Panc1 (cell line): ENCODE results near the gene TBCD. TPM values are rescaled to one million over a fixed set of nuclear protein-coding genes. Genes with fewer than 3 reads are reported as not detected.

ENCODE experiments used
- ATAC-seq: fragments of 200-7000 bp; cut with Tn5 transposase; 2 replicates; pipeline ENCODE4 v1.9.1; 2020; ENCODE audit warnings: mild to moderate bottlenecking, moderate library complexity
- BruUV-seq: library from RNA; stranded (reverse); fragments of 400-500 nt; replicated peaks from 2 replicates; lab custom pipeline; 2021; lab: Mats Ljungman, UMichigan
- CTCF ChIA-PET: fragments of 300-600 bp; sonication (Branson Sonifier 250); formaldehyde crosslinking; loops from one replicate; lab custom pipeline; 2022; ENCODE audit warnings: antibody characterized with exemption; lab: Charles Lee
- POLR2A ChIA-PET: fragments of 300-600 bp; sonication (Branson Sonifier 250); formaldehyde crosslinking; loops from one replicate; lab custom pipeline; 2022; ENCODE audit warnings: antibody characterized with exemption; lab: Charles Lee
- DNase-seq: peaks from one replicate; pipeline ENCODE4 v3.0.0-alpha.2; 2010; ENCODE audit warnings: low read depth, low spot score
- H3K27ac ChIP-seq: 2 replicates; pipeline ENCODE4 v1.5.1; 2011; ENCODE audit warnings: mild to moderate bottlenecking, low read length, inconsistent platforms
- H3K27me3 ChIP-seq: fragments of 200-500 bp; sonication (Bioruptor generic); 2 replicates; pipeline ENCODE4 v1.6.0; 2014; ENCODE audit warnings: low read length, inconsistent platforms; ENCODE audit not compliant: control insufficient read depth, insufficient read depth
- H3K36me3 ChIP-seq: fragments of 200-500 bp; sonication (Bioruptor generic); 2 replicates; pipeline ENCODE4 v1.5.1; 2014; ENCODE audit warnings: inconsistent platforms, mild to moderate bottlenecking, low read length, moderate library complexity; ENCODE audit not compliant: control insufficient read depth, insufficient read depth
- H3K4me1 ChIP-seq: 2 replicates; pipeline ENCODE4 v1.5.1; 2011; ENCODE audit warnings: inconsistent platforms, mild to moderate bottlenecking, low read length, moderate library complexity; ENCODE audit not compliant: control insufficient read depth, insufficient read depth
- H3K4me3 ChIP-seq, 2 experiments: 2 replicates each; pipeline ENCODE4 v1.5.1; 2011 to 2012; ENCODE audit warnings: low read depth in 2 of 2, low read length in 2 of 2, mild to moderate bottlenecking in 2 of 2, inconsistent platforms in 1 of 2, moderate library complexity in 1 of 2
- H3K9me3 ChIP-seq: fragments of 200-500 bp; sonication (Bioruptor generic); 2 replicates; pipeline ENCODE4 v1.5.1; 2014; ENCODE audit warnings: low read depth, mild to moderate bottlenecking, inconsistent platforms, low read length, moderate library complexity; ENCODE audit not compliant: control insufficient read depth, insufficient read depth
- CTCF ChIP-seq: fragments of 450-650 bp; IDR thresholded peaks from 2 replicates; pipeline ENCODE4 v1.5.1; 2017; ENCODE audit warnings: mild to moderate bottlenecking
- POLR2AphosphoS5 ChIP-seq: IDR thresholded peaks from 2 replicates; pipeline ENCODE4 v1.6.1; 2012; ENCODE audit warnings: mild to moderate bottlenecking, low read depth, low read length, moderate library complexity
- REST ChIP-seq, 2 experiments: IDR thresholded peaks; 2 replicates each; pipeline ENCODE4 v1.6.1; 2011 to 2012; ENCODE audit warnings: low read depth in 2 of 2, control low read depth in 1 of 2, low read length in 1 of 2, mild to moderate bottlenecking in 1 of 2, moderate library complexity in 1 of 2; ENCODE audit not compliant: insufficient read depth in 1 of 2
- SIN3A ChIP-seq: IDR thresholded peaks from 2 replicates; pipeline ENCODE4 v1.6.1; 2012; ENCODE audit warnings: low read depth, mild to moderate bottlenecking, low read length, moderate library complexity, borderline replicate concordance; ENCODE audit not compliant: insufficient read depth
- TCF7L2 ChIP-seq: IDR thresholded peaks from 2 replicates; pipeline ENCODE4 v1.6.1; 2011; ENCODE audit warnings: mild to moderate bottlenecking, low read depth, low read length, inconsistent platforms
- in situ Hi-C: cut with HindIII; loops from 2 replicates; pipeline ENCODE4 v1.10.0; 2016; ENCODE audit warnings: low sequenced_read_pairs, low pct_unique_long_range_greater_than_20kb
- intact Hi-C: fragments of 100-400 bp; cut with micrococcal nuclease; formaldehyde crosslinking; loops from one replicate; pipeline ENCODE4 v1.10.0; 2022; ENCODE audit not compliant: unreplicated experiment
- total RNA-seq: library from RNA; stranded (reverse); gene quantifications from one replicate; pipeline ENCODE4 v1.2.1, GENCODE V29; 2021; ENCODE audit not compliant: unreplicated experiment

The TBCD gene
- total RNA-seq, 1 experiment from 2014 or later, result 186 TPM

GRCh38 chr17:82933911-82934310, 182.0 kb downstream of the TBCD start:
- intact Hi-C loops (no loop called here), in situ Hi-C loops (no loop called here)
- no TSS peak for BruUV-seq
- H3K4me1 ChIP-seq, result no peaks in the 10 kb centered on the region
- ATAC-seq, result no peak
- H3K4me3 ChIP-seq, result no peak overlapping the region
- ChIA-PET POLR2A (no interaction called here), CTCF (interaction anchor here (0.6 kb wide), 1 partner anchor 152 kb away, joined by 6 read pairs; no protein-coding TSS in a partner anchor)
- no peaks in the 10 kb centered on the region for H3K27me3 ChIP-seq
- no peak overlapping the region for H3K27ac ChIP-seq
- H3K36me3 ChIP-seq, result no peaks in the 10 kb centered on the region; the same call in 1 of the 2 replicates
- DNase-seq, result no peak
- no peaks in the 10 kb centered on the region for H3K9me3 ChIP-seq
- TF ChIP-seq SIN3A (no peak), REST (IDR thresholded peaks at IDR 0.05; ENCODE audit: insufficient read depth in 1 of 2, low read depth in 2 of 2, low read length in 1 of 2) (no peak), POLR2AphosphoS5 (no peak), TCF7L2 (no peak), CTCF (no peak)

- DNase-seq (no peak), ATAC-seq (no peak)
- Histone ChIP-seq H3K4me1 (no peaks in the 10 kb centered on the region), H3K36me3 (no peaks in the 10 kb centered on the region; the same call in 1 of the 2 replicates), H3K4me3 (no peak overlapping the region), H3K27ac (no peak overlapping the region), H3K27me3 (no peaks in the 10 kb centered on the region), H3K9me3 (no peaks in the 10 kb centered on the region)
- no TSS peak for BruUV-seq
- in situ Hi-C loops (no loop called here), intact Hi-C loops (no loop called here)
- TF ChIP-seq POLR2AphosphoS5 (no peak), REST (IDR thresholded peaks at IDR 0.05; ENCODE audit: insufficient read depth in 1 of 2, low read depth in 2 of 2, low read length in 1 of 2) (no peak), SIN3A (no peak), CTCF (no peak), TCF7L2 (no peak)
- ChIA-PET POLR2A (no interaction called here), CTCF (interaction anchor here (1.5 kb wide), 1 partner anchor 9 kb away, joined by 3 read pairs; no protein-coding TSS in a partner anchor)
These were observed 184.3 kb downstream of the TBCD start for GRCh38 chr17:82935966-82936767.
